ENCODE data around the gene TNS3.

GRCh38 chr7:47331179-47331565 lies 250.7 kb downstream of the TNS3 start:
- TF ChIP-seq CTCF (conservative IDR thresholded peaks at IDR 0.05 in 1 of 2, IDR thresholded peaks at IDR 0.05 in 1 of 2; ENCODE audit: extremely low read depth in 1 of 2, insufficient read depth in 1 of 2, low read depth in 1 of 2, low read length in 2 of 2) (no peak), EZH2 (IDR thresholded peaks at IDR 0.05; ENCODE audit: borderline replicate concordance, low read length) (no peak)
